GM13977 (cell line): ENCODE measurements around the gene SERPINA10.
"Not testable (repeated sequence)": the region's sequence is repeated elsewhere in the genome, so short reads cannot be mapped to it uniquely, and the experiment has no call there.

ENCODE experiments used
- DNase-seq: peaks from one replicate; pipeline ENCODE4 v3.0.0; 2012; ENCODE audit warnings: low spot score
- CTCF ChIP-seq: IDR thresholded peaks from 2 replicates; pipeline ENCODE4 v1.5.1; 2012; ENCODE audit warnings: mild to moderate bottlenecking, control low read depth; ENCODE audit not compliant: insufficient read depth; ENCODE audit errors: extremely low read depth, missing control alignments
- in situ Hi-C: fragments of 300-500 bp; cut with MboI; formaldehyde crosslinking; loops from one replicate; pipeline ENCODE4 v1.12.0; 2022; ENCODE audit warnings: low sequenced_read_pairs, low pct_unique_long_range_greater_than_20kb, mixed read lengths, inconsistent platforms; ENCODE audit not compliant: unreplicated experiment

The SERPINA10 gene

GRCh38 chr14:94285158-94285557, 7.9 kb downstream of the SERPINA10 start:
- no peak for TF ChIP-seq CTCF
- in situ Hi-C loops, result no loop called here
- no peak for DNase-seq

- TF ChIP-seq CTCF, result no peak
- in situ Hi-C loops, result no loop called here
- DNase-seq, result no peak
Observed at GRCh38 chr14:94284221-94284620, 8.8 kb downstream of the SERPINA10 start.

GRCh38 chr14:94282991-94283723, 9.9 kb downstream of the SERPINA10 start:
- DNase-seq, result no peak
- TF ChIP-seq CTCF, result no peak
- in situ Hi-C loops, result no loop called here

- DNase-seq, result no peak
- no peak for TF ChIP-seq CTCF
- in situ Hi-C loops, result no loop called here
Observed at GRCh38 chr14:94278731-94279130, 14.3 kb downstream of the SERPINA10 start.

- DNase-seq, in situ Hi-C loops: not testable (repeated sequence)
Observed at GRCh38 chr14:94276898-94277561, 16.0 kb downstream of the SERPINA10 start.

- TF ChIP-seq CTCF, result no peak
- in situ Hi-C loops, result no loop called here
- DNase-seq, result no peak
Observed at GRCh38 chr14:94269156-94269555, 23.9 kb downstream of the SERPINA10 start.

GRCh38 chr14:94268582-94268981, 24.5 kb downstream of the SERPINA10 start:
- in situ Hi-C loops, result not testable (repeated sequence)

More at GRCh38 chr14:94268582-94268981, 24.5 kb downstream of the SERPINA10 start:
- not testable (repeated sequence) for DNase-seq
